Prostate gland (tissue), 2 donors: ENCODE results near the gene ZC3H6. TPM values are rescaled to one million over a fixed set of nuclear protein-coding genes. Genes with fewer than 3 reads are reported as not detected.
"Not testable (repeated sequence)": the region's sequence is repeated elsewhere in the genome, so short reads cannot be mapped to it uniquely, and the experiment has no call there.

Source experiments
- DNase-seq: peaks from one replicate; pipeline ENCODE4 v3.0.0-alpha.2; 2019; ENCODE audit warnings: low spot score
- H3K27ac ChIP-seq, 2 donors: fragments of 200-600 bp; sonication (generic); 2 replicates each; pipeline ENCODE4 v1.5.1; 2017 to 2019
- H3K27me3 ChIP-seq: fragments of 200-600 bp; sonication (generic); replicated peaks from 2 replicates; pipeline ENCODE4 v1.5.1; 2019; ENCODE audit not compliant: insufficient read depth
- H3K36me3 ChIP-seq, 2 donors: fragments of 200-600 bp; sonication (generic); 1 replicate in 1 of 2; 2 replicates in 1 of 2; pipeline versions ENCODE4 v1.5.1 to v1.8.1; 2017 to 2019
- H3K4me1 ChIP-seq: fragments of 200-600 bp; sonication (generic); replicated peaks from 2 replicates; pipeline ENCODE4 v1.5.1; 2019
- H3K4me3 ChIP-seq, 2 donors: fragments of 200-600 bp; sonication (generic); 2 replicates each; pipeline ENCODE4 v1.5.1; 2017 to 2019
- H3K9me3 ChIP-seq: fragments of 200-600 bp; sonication (generic); 2 replicates; pipeline ENCODE4 v1.5.1; 2017
- WGBS: methylation state at CpG from one replicate; pipeline ENCODE4 v1.1.5; 2018; 5-methylcytosine and 5-hydroxymethylcytosine counted together
- intact Hi-C: fragments of 100-400 bp; cut with DNase I; formaldehyde crosslinking; loops from one replicate; pipeline ENCODE4 v1.14.2; 2022
- small RNA-seq, 2 donors: library from RNA; depleted of rRNA; stranded (forward); fragments of <200 nt; gene quantifications; one replicate each; pipeline ENCODE3, GENCODE V24; 2016
- total RNA-seq, 2 donors: library from RNA; depleted of rRNA; stranded (reverse); fragments of >200 nt; gene quantifications; one replicate each; pipeline ENCODE4 v1.1.0, GENCODE V29; 2016

The ZC3H6 gene
- total RNA-seq, 2 donors from 2014 or later: 10.2 to 10.5 TPM

DNA sequence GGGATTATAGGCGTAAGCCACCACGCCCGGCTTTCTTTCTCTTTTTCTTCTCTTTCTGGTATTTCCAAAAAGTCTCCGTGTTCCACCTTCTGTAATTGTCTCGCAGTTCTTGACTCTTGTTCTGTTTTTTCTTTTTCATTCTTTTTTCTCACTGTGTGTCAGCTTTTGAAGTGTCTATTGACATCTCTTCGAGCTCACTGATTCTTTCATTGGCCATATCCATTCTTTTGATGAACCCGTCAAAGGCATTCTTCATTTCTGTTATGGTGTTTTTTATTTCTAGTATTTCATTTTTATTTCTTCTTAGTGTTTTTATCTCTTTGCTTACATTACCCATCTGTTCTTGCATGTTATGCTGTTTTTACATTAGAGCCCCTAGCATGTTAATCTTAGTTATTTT, 84.7 kb downstream of the ZC3H6 start:
- H3K27me3 ChIP-seq, H3K27ac ChIP-seq, H3K36me3 ChIP-seq, H3K4me3 ChIP-seq, intact Hi-C loops, DNase-seq, H3K4me1 ChIP-seq, H3K9me3 ChIP-seq: not testable (repeated sequence)
- WGBS: 97% methylated on average over 7 of the region's 7 CpGs

Small RNA genes within 50 kb of the gene (small RNA-seq; reads per million reads assigned to genes)
- gene AC115115.1: 0 reads per million in 2 donors

Other genes with a start within 250 kb of the ZC3H6 start
- 10 to 100 TPM; 21.5 to 60.7 TPM for gene TMEM87B, start 220.3 kb upstream of the ZC3H6 start, total RNA-seq
- 1 to 10 TPM; 3.0 to 4.0 TPM for gene FBLN7, start 137.2 kb upstream of the ZC3H6 start, total RNA-seq
- 1 to 10 TPM; 3.3 to 4.9 TPM for gene ZC3H8, start 20.6 kb upstream of the ZC3H6 start, total RNA-seq
- gene RGPD8, start 158.0 kb downstream of the ZC3H6 start, total RNA-seq: 10 to 100 TPM; 14.3 to 15.6 TPM
- 10 to 100 TPM in 1 of 2 donors, 1 to 10 TPM in 1; 8.2 to 12.0 TPM for gene TTL, start 206.6 kb downstream of the ZC3H6 start, total RNA-seq